ENCODE results near the gene KLF7.

KLF7 gene

DNA sequence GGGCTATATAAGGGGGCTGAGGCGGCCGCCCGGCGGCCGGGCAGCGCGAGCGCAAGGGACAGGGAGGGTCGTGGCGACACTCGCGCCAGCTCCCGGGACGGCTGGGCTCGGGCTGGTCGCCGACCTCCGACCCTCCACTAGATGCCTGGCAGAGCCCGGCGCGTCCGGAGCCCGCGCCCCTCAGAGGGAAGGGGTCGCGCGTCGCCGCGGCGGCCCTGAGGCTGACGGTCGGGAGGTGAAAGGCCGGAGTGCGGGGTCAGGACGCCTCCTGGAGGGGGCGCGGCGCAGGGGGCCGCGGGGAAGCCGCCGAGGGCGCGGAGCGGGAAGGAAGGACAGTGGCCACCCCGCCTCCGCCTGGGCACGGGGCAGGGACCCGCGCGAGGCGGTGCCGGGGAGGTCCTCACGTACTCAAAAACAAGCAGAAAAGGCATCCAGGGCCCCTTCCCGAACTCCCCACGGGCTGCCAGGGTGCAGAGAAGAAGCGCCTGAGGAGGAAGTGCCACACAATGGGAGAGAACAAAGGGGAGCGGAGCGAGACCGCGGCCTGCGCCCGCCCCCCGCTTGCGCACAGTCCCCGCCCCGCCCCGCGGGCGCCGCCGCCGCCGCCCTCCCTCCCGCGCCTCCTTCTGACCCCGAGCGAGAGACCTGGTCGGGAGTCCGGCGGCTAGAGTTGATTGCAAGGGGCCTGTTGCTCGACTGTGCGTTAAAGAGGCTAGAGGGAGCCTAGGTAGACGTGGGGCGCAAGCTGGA is 776 bp upstream of the KLF7 start:
- no peak for DNase-seq

DNA sequence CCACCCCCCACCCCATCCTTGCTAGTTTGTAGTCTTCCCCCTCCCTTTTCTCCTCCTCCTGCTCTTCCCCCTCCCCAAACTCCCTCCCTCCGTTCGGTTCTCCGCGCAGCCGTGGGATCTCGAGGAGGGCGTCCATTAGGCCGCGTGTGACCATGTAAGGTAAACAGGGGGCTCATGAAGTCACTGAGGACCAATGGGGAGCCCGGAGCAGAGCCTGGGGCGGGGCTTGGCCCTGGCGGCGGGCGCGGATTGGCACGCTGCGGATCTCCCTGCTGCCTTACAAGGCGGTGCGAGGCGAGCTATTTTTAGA is 246 bp upstream of the KLF7 start:
- peak; percentile 95 for DNase-seq

DNA sequence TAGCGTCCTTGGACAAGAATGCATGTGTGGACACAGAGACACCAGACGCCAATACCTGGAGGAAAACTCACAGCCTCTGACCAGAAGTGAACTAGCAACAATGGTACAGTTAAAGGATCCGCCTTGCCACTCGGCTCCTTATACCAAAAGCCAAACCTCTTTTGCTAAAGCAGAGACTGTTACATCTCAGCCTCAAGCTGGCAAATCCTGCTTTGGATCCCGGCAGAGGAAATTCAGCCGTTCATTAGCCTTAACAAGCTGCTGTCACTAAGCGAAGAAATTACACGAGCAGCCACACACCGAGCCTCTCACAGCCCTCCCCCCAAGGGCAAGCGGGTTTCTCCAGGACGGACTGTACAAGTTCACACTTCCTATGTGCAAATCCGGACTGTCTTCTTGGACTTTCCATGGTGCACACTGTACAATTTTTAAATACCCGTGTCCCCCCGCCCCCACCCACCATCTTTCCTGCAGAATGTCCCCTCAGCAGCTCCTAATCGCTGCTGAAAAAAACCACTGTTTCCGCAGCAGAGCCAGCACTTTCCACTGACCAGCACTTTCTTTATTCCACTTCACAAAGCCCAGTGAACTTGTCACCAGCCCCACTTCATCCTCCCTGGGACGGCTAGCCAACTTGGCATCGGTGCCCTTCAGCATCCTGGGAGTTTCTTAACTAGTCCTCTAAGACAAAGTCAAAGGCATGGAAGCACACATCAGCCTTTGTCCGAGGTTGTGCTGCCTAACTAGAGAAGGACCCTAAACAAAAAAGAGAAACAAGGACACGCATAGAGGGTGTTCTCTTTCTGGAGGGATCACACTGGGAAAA is 1.5 kb downstream of the KLF7 start:
- DNase-seq = no peak

DNA sequence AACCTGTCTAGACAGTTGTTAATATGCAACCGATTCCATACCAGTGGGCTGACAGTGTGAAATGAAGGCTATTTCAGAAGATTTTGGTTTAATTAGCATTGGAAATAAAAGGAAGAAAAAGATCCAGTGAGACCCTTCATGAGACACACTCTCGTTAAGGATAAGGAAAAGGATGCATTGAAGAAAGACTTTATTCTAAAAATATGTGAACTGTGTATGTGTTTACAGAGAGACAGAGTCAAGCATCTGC is 2.1 kb downstream of the KLF7 start:
- DNase-seq = no peak

DNA sequence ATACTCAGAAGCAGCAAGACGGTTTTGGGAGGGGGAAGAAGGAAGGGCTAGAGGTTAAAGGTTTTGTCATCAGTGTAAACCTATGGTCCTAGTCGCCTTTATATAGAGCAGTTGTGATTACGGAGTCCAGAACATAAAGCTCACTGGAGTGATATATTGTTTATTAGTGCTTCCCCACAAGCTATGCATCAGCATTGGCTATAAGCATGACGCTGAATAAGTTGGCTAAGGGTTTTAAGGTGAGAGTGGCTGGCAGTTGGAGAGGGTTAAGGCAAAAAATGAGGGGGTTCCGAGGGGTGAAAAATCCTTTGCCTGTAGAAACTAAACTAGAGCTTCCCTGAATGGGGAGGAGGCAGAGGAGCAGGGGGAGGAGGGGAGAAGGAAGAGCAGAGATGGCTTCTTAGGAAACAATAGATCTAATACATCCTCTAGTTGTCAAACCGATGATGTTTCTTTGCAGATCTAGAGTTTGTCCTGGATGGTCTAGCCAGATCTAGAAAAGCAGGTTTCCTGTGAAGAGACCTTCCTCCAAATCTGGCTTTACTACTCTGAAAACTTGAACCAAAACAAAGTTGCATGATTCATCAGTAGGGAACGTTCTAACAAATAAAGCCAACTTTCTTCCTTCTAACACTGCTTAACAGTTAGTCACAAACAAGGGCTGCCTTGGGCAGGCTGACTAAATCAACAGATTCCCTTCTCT is 2.5 kb downstream of the KLF7 start:
- DNase-seq = no peak

DNA sequence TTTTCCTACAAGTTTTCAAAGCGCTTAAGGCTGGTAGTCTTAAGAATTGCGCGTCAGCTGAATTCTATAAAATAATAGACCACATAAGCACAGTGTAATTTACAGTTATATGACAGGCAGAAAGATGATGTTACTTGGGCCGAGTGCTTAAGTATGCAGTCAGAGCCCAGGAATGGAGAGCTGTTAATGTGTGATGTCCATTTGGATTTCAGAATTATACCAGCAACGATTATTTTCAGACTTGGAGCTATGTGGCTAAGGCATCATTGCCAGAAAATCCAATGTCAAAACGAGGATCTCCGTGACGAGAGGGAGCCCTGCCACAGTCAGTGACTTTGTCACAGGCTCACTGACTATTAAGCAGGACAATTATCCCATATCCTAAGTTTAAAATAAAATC is 3.4 kb downstream of the KLF7 start:
- DNase-seq = no peak

DNA sequence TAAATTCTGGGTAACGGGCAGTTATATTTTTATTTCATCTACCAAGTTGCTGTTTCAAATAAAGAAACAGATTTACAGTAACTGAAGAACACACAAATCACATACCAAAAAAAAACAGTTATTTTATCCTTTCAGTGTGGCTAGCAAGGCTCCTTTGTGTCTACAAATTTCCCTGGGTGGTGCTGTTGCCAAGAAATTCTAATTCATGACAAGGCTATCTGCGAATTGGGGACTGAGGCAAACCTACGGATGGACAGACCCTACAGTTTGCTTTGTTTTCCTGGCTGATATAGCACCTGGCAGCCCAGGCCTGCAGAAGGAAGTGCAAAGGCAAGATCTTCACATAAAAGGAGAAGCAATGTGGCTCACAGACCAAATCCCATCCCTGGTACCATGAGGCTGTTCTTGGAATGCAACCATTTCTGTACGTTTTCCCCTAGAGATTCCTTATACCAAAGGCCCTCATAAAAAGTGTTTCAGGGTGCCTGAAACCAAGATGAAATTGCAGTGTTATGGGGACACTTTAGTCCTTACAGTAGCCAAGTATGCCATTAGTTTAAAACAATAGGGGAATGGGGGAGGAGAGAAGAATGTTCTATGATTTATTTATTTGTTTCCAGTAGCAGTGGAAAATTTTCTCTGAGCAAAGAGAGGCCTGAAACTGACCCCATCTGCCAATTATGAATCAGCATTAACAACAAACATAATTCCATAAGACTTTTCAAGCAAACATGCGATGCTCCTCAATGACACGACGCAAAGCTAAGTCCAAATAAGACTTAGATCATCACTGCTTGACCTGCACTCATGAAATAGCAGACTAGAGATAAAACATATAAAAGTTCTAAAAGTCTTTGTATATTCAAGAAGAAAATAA is 4.3 kb downstream of the KLF7 start:
- no peak for DNase-seq

DNA sequence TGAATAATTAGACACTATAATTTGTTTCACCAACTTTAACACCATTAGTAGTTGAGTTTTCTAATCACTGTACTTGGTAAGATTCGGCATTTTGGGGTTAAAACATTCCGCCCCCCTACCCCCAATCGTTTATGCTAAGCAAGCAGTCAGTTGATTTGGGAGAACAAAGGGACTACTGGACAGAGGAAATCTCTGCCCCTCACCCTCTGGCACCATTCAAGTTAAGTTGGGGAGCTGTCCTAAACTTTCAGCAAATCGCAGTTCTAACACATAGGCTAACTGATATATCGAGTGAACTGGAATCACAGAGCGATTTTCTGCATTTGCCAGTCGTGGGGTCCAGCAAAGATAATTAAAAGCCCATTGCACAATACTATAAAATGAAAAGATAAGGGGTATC is 5.6 kb downstream of the KLF7 start:
- DNase-seq = no peak

DNA sequence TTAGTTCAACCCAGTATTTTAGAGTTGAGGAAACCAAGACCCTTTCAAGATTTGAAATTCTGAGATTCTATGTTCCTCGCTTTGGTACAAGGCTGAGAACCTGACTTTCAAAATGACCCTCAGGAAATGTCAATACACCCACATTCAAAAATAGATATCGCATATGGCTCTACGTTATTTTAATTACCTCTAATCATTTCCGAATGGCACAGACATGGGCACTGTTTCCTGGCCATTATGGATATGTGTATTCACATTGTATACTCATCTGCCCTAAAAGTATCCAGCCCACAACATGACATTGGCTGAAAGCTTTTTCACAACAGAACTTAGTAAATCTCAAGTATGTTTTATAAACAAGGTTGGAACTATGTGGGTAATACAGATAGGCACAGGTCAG is 6.7 kb downstream of the KLF7 start:
- DNase-seq = no peak

DNA sequence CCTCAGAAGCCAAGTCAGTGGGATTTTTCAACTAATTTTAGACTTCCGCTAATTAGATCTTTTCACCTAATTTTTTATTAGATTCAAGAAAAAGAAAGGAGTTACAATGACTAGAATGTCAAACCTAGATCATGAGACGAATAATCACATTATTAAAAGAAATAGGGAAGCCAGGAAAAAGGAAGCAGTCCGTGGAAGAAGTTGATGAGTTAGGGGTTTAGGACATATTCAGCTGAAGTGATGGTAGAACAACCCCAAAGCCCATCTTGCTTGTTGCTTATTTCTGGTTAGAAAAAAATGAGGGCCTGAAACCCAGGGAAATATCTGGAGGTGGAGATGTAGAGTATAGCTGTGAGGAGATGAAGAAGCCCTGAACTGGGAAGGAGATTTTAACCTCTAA is 8.0 kb downstream of the KLF7 start:
- no peak for DNase-seq

DNA sequence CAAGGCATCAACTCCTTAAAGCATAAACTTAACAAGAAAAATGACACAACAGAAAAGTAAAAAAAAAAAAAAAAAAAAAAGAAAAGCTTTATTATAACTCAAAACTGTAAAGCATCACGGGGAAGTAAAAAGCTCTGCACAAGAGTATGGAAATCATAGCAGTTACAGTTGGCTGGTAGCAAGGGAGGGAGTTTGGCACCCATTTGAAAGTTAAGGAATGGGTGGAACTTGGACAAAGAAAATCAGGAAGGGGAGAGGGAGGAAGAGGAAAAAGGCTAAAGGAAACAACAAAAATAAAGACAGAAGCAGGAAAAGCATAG is 8.6 kb downstream of the KLF7 start:
- no peak for DNase-seq

DNA sequence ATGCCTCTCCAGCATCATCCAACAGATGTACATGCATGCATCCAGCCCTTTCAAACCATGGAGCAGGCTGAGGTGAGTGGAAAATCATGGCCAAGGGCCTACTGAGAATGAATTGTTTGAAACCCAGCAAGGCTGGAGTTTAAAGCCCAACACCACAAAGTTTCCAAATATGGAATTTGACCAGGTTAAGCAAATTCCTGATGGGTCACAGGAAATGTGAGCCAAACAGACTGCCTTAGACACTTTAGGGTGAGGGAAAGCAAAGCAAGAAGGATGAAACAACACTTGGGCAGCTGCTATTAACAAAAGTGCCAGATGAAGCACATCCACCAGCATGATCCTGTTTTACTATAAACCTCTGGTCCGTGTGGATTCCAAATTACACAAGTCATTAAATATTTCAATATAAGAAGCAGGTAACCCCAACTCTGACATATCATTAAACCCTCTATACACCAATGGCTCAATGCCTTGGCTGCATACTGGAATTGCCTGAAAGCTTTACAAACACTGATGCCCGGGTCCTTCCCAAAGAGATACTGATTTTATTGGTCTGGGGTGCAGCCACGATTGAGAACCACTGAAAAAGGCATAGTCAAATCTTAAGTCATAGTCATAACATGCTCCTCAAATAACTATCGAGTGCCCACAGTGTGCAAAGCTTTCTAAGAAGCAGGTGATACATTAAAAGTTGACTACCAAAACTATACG is 9.1 kb downstream of the KLF7 start:
- no peak for DNase-seq

DNA sequence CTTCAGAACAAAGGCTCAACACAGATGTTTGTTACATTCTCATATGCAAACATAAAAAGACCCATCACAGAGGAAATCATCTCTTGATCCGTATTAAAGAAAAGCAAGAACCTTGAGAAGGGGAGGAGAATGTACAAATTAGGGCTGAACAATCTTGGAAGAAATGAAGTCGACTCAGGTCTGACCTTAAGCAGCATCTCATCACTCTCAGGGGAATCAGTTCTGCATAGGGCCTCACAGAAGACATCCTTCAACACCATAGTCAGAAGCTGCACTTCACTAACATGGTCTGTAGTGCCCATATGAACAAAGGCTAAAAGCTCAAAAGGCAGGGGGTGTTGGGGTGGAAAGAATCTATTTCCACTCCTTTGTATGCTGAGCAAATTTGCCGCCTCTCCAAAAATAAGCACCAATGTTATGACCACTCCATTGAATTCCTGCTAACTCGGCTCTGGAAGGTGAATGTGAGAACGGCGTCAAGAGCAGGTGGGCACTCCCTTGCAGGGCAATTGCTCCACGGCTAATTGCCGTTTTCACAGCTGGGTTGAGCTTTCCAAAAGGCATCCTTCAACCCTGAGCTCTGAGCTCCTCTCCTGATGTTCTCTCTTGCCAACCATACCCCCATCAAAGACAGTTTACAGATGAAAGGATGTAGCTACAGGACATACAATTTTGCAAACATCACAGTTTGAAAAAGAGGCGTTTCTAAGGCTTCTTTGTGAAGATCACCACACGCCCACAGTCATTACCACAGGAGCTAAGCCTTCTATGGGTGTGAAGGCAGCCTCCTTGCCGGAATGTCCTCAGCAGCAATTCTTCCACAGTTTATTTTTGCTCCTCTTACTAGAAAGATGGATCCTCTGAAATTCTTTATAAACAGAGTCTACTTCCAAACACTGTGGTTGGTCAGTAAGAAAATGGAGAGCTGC is 10.0 kb downstream of the KLF7 start:
- DNase-seq = no peak

DNA sequence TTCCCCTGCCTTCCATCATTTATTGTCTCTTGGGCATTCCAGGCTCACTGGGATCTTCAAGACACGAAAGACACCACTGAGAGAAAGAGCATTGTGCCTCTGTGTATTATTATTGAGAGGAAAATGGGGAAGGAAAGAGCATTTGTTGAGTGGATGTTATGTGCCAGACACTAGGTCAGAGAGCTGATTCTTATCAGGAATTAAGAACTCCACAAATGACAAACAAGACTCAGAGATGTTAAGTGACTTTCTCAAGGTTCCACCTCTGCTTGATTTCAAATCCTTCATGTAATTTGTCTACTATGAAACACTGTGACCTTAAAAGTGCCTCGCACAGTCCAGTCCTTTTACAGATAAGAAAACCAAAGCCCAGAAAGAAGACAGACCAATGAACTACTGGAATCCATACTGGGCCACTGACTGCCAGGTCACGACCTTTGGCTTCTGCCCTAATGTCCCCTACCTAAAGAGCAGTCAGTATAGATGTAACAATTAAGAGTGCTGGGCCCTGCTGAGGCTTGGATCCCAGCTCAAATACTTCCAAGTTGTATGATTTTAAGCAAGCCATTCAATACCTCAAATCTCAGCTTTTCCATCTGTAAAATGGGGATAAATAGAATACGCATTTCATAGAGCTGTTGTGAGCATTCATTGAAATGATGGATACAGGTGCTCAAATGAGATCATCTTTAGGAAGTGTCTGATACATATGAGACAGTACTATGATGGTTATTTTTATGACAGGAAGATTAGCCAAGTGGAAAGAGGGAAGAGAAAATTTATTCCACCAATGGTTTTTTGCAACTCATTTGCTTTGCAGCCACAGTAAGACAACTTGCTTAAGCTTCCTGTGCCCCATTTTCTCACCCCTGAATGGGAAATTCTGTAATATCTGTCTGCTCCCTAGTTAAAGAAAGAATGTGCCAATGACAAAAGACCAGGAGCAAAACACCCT is 10.9 kb downstream of the KLF7 start:
- DNase-seq = no peak

DNA sequence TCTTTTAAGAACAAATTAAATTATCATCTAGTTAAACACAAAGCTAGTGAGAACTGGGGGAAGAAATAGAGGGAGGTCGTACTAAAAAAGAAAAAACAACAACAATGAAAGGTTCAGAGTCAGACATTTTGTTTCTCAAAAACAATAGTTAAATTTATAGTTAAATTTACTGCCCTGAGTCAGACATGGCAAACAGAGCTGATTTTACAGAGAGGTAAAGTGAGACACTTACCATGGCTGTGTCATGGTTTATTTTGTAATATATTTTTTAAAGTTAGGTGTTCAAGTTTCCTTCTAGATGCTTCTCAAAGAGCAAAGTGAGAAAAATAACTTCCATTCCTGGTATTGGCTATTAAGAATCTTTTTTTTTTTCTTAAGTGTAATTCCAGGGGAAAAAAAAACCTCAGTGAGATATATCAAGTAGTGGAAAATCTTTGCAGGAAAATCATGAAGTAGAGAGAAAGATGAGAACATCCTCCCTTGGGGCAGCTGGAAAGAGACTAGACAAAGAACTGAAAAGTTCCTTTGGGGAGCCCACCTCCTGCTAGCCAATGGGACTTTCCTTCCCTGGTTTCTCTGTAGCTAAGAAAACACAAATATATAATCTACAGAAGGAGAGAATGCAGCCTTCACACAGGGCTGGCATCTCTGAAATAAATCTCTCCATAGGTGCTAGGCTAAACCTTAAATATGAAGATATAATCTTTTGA is 12.3 kb downstream of the KLF7 start:
- no peak for DNase-seq

DNA sequence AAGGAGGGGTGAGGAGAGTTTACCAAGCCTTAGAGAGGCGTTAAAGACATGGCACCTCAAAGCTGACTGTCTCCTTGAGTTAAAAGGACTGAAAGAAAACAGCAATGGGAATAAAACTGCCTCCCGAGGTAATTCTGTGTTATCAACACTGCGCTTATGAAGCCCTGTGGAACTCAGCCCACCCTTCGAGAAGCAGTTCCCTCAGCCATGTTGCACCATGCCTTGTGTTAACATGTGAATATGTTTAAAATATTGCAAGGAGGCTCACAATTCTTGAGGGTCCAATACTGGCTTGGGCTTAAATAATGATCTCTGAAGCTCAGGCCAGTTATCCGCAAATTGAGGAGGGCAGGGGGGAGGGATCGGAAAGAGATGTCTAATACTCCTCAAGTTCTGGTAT is 14.7 kb downstream of the KLF7 start:
- no peak for DNase-seq

DNA sequence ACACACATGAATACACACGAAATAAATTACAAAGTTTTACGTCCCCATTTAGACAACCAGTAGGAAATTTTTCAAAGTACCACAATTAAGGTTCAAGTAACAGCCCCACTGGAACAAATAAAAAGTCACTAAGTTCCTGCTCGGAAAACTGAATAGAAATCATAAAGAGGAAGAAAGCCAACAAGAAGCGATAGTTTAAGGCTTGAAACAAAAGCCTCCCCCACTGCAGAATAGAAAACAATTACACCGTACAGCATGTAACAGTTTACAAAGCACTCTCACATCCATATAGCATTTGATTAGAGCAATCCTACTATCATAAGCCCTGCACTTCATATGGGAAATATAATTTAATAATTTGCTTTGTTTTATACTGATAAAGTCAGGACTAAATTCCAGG is 15.5 kb downstream of the KLF7 start:
- no peak for DNase-seq

DNA sequence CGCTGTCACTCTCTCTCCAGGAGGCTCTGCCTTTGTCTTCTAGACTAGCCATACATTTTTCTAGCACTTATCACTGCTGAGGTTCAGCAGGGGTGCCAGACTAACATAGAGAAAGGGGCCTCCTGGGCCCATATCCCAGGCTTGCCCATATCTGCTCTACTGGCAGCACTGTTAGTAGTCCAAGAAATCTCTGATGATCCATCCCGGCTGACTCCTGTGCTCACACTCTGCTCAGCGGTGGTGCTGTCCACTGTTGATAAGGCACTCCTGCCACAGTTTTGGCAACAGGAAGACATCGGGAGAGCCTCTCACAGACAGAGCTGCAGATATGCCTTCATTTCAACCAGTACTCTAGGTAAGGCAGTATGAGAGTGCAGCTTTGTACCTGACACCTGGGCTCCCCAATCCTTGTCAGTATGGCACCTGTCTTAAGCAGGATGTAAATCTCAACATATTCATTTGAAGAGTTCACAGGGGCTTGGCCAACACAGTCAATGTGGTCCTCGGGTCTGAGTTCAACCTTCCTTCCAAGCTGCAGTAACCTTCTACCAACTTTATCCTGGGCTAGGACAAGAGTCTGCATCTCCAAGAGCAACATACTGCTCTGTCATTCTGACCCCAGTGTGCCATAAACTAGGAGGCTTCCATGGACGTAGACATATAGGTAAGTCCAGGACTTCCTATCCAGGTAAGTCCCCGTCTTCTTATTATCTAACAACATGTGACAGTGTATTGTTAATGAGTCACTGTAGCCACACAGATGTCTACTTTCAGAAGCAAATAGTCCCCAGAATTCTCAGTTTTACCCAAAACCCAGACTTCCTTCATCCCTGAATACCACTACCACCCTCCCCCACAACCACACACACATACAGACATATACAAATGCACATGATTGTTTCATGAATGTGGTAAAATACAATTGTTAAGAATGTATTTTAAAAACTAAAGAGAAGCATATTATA is 16.2 kb downstream of the KLF7 start:
- DNase-seq = no peak

DNA sequence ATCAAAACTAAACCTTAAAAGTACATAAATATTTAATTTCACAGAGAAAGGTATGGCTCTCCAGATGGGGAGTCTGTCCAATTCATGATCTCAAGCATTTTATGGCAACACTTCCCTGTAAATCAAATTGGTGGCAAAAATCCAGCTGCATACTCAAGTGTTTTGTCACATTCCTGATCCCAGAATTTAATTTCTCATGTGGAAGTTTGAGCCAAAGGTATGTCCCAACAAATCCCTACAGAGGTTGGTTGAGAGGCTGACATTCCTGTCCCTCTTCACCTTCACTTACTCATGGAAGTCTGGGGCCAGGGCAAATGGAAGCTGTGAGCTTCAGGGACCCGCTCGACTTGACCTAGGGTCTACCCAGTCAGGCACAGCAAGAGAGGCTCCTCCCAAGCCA is 17.7 kb downstream of the KLF7 start:
- no peak for DNase-seq
